ENCODE data around the gene KBTBD7.

KBTBD7 gene, protein sequence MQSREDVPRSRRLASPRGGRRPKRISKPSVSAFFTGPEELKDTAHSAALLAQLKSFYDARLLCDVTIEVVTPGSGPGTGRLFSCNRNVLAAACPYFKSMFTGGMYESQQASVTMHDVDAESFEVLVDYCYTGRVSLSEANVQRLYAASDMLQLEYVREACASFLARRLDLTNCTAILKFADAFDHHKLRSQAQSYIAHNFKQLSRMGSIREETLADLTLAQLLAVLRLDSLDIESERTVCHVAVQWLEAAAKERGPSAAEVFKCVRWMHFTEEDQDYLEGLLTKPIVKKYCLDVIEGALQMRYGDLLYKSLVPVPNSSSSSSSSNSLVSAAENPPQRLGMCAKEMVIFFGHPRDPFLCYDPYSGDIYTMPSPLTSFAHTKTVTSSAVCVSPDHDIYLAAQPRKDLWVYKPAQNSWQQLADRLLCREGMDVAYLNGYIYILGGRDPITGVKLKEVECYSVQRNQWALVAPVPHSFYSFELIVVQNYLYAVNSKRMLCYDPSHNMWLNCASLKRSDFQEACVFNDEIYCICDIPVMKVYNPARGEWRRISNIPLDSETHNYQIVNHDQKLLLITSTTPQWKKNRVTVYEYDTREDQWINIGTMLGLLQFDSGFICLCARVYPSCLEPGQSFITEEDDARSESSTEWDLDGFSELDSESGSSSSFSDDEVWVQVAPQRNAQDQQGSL

GRCh38 chr13:41193919-41194824, at the start of gene KBTBD7:
KBTBD7 (minus strand) TSS chr13:41194569; CDS start chr13:41194257, 312 bp downstream.
- DNase-seq (ENCODE audit: low read depth in 2 of 2), result peak; percentile 91 to 93

DNA sequence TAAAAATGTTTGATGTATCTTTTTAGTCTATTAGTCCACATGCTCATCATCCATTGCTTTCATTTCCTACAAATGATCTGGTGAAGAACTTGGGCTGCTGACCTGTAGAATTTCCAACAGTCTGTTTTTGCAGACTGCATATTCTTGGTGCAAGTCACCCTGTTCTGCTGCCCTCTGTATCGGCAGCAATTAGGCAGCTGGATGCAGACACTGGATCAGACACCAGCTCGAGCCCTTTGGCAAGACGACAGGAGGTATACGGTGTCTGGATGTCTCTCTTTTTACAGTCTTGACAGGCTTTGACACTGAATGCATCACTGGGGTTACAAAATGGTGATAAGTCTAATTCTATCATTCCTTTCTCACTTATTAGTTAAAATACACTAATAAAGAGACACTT, 47.3 kb upstream of the KBTBD7 start:
- no peak for DNase-seq (ENCODE audit: low read depth in 2 of 2)

GRCh38 chr13:41236369-41236768, 42.0 kb upstream of the KBTBD7 start:
- no peak for DNase-seq (ENCODE audit: low read depth in 2 of 2)

- DNase-seq (ENCODE audit: low read depth in 2 of 2), result no peak
Measured at GRCh38 chr13:41232578-41233480, 38.5 kb upstream of the KBTBD7 start.

GRCh38 chr13:41231786-41232185, 37.4 kb upstream of the KBTBD7 start:
- DNase-seq (ENCODE audit: low read depth in 2 of 2), result no peak

GRCh38 chr13:41231025-41231677, 36.8 kb upstream of the KBTBD7 start:
- no peak for DNase-seq (ENCODE audit: low read depth in 2 of 2)

DNA sequence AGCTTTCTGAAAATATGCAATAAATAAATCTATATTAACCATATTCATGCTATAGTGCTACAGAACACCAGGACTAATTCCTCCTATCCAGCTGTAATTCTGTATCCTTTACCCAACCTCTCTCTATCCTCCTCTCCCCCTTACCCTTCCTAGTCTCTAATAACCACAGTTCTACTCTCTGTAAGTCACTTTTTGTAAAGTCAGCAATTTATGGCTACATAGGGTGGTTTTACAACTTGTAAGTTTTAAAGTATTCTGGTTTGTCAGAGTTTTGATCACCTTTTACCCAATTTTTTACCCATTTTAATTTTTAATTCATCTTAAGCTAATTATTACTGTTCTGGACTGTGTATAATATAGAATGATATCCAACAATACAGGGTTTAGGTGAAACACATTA, 35.0 kb upstream of the KBTBD7 start:
- no peak for DNase-seq (ENCODE audit: low read depth in 2 of 2)

DNA sequence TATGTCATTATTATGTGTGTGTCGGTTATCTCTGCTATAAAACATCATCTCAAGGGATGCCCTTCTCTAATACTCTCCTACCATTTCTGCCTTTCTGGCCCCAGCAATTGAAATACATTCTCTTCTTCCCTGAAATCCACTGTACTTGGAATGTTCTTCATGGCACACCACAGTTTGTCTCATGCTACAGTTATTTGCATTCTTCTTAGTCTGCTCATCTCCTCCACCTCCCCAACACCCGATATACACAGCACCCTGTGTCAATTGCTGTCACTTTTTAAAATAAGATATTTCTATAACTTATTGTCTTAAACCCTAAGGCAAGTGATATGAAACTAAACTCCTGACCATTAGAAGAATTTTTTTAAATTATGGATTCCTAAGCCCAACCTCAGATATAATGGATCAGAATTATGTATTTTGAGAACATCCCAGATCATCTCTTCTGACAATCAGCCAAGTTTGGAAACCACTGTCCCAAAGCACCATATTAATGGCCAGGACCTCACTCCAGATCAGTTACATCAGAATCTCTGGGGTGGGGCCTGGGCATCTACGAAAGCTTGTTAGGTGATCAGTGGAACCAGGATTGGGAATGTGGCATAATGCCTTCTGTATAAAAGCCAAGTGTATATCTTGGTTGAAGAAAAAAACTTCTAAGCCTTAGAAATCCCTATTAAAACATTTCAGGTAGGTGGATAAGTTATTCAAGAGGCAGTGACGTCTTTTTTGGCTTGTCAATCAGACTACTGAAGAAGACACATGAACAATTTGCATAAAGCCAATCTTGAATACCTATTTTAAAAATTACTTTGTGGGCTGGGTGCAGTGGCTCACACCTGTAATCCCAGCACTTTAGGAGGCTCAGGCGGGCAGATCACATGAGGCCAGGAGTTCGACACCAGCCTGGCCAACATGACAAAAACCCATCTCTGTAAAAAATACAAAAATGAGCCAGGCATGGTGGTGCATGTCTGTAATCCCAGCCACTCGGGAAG, 30.0 kb upstream of the KBTBD7 start:
- DNase-seq (ENCODE audit: low read depth in 2 of 2), result no peak

DNA sequence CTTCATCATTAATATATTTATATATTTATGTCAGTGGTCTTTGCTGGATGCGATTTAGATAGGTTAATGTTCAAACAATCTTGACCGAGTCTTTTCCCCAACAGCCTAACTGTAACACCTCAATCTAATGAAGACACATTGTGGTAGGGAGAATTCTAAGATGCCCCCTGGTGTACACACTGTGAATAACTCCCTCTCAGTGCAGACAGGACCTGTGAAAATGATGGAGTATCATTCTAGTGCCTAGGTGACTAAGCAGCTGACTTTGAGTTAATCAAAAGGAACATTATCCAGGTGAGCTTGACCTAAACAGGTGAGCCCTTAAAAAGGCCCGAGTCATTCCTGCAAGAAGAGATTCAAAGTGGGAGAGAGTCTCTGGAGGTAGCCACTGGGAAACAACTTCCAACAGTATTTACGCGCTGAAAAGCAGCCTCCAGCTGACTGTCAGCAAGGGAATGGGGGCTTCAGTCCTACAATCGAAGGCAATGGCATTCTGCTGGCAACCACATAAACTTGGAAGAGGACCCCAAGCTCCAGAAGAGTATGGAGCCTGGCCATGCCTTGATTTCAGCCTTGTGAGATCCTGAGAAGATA, 28.0 kb upstream of the KBTBD7 start:
- peak in 1 of 2 donors; percentile 5 for DNase-seq (ENCODE audit: low read depth in 2 of 2)

- DNase-seq (ENCODE audit: low read depth in 2 of 2), result no peak
Measured at GRCh38 chr13:41220401-41220800, 26.0 kb upstream of the KBTBD7 start.

GRCh38 chr13:41216160-41216559, 21.8 kb upstream of the KBTBD7 start:
- DNase-seq (ENCODE audit: low read depth in 2 of 2), result no peak

DNA sequence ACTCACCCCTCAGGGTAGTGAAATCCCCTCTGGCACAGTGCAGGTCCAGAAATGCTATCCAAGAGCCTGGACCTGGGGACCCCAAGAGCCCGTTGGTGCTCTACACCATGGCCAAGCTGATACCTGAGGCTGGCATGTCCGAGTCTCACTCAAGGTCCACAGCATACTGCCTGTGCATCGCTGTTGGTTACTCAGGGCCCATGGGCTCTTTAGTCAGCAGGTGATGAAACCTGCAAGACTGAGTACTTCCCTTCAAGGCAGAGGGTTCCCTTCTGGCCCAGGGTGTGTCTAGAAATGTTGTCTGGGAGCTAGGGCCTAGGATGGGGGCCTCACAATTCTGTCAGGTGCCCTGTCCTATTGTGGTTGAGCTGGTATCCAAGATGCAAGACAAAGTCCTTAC, 19.6 kb upstream of the KBTBD7 start:
- DNase-seq (ENCODE audit: low read depth in 2 of 2), result no peak

DNA sequence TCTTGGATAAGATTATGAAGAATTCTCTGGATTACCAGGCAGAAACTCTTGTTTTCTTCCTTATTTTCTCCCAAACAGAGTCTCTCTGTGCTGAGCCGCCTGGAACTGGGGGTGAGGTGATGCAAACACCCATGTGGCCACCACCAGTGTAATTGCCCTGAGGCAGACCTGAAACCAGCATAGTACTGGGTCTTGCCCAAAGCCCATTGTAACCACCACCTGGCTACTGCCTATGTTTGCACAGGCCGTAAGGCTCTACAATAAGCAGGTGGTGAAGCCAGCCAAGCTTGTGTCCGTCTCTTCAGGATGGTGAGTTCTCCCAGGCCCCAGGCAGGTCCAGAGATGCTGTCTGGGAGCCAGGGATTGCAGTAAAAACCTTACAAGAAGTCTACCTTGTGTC, 18.9 kb upstream of the KBTBD7 start:
- no peak for DNase-seq (ENCODE audit: low read depth in 2 of 2)

- no peak for DNase-seq (ENCODE audit: low read depth in 2 of 2)
Measured at GRCh38 chr13:41212881-41213280, 18.5 kb upstream of the KBTBD7 start.

DNA sequence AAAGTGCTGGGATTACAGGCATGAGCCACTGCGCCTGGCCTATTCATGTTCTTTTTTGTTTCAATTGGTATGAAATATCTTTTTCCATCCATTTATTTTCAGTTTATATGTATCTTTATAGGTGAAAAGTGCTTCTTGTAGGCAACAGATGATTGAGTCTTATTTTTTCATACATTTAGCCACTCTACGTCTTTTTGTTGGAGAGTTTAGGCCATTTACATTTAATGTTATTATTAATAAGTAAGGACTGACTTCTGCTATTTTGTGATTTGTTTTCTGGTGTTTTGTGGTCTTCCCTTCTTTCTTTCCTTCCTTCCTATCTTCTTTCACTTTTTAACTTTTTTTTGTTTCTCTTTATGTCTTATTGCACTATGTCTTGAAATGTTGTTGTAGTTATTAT, 16.7 kb upstream of the KBTBD7 start:
- no peak for DNase-seq (ENCODE audit: low read depth in 2 of 2)

DNA sequence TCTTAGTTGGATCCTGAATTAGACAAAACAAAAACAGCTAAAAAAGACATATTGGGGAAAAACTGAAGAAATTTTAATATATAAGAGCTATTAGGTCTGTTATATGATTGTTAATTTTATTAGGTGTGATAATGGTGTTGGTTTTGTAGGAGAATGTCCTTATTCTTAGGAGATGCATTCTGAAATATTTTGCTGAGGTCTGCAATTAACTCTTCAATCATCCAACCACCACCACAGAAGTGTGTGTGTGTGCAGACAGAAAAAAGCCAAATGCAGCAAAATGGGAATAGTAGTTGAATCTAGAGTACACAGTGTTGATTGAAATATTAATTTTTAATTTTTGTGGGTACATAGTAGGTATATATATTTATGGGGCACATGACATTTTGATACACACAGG, 12.1 kb upstream of the KBTBD7 start:
- DNase-seq (ENCODE audit: low read depth in 2 of 2), result no peak

- DNase-seq (ENCODE audit: low read depth in 2 of 2), result no peak
Measured at GRCh38 chr13:41203810-41204209, 9.4 kb upstream of the KBTBD7 start.

GRCh38 chr13:41200126-41200525, 5.8 kb upstream of the KBTBD7 start:
- DNase-seq (ENCODE audit: low read depth in 2 of 2), result no peak

GRCh38 chr13:41199526-41199925, 5.2 kb upstream of the KBTBD7 start:
- no peak for DNase-seq (ENCODE audit: low read depth in 2 of 2)
